MCF 10A (cell line): ENCODE results near the gene PHACTR3. TPM values are rescaled to one million over a fixed set of nuclear protein-coding genes. Genes with fewer than 3 reads are reported as not detected.

ENCODE experiments used
- BruUV-seq: library from RNA; stranded (reverse); fragments of 400-500 nt; replicated peaks from 2 replicates; lab custom pipeline; 2021; lab: Mats Ljungman, UMichigan
- CTCF ChIA-PET: fragments of 300-600 bp; sonication (Branson Sonifier 250); formaldehyde crosslinking; extraction: SDS; loops from one replicate; lab custom pipeline; 2021; ENCODE audit warnings: antibody characterized with exemption, inconsistent platforms; lab: Yijun Ruan, JAX
- POLR2A ChIA-PET: fragments of 300-600, 350-650 bp; sonication (Branson Sonifier 250); formaldehyde crosslinking; extraction: SDS; loops from one replicate; lab custom pipeline; 2020; ENCODE audit warnings: antibody characterized with exemption, inconsistent platforms; lab: Yijun Ruan, JAX
- DNase-seq: peaks from one replicate; pipeline ENCODE4 v3.0.0-alpha.2; 2018; ENCODE audit not compliant: unreplicated experiment
- H3K27ac Mint-ChIP-seq: one replicate; pipeline ENCODE4 v1.8.0; 2022; ENCODE audit warnings: mild to moderate bottlenecking, low read depth, mixed read lengths; ENCODE audit not compliant: unreplicated experiment
- H3K27me3 Mint-ChIP-seq: one replicate; pipeline ENCODE4 v1.8.0; 2022; ENCODE audit warnings: mixed read lengths; ENCODE audit not compliant: insufficient read depth, unreplicated experiment
- H3K36me3 Mint-ChIP-seq: one replicate; pipeline ENCODE4 v1.8.0; 2022; ENCODE audit warnings: mild to moderate bottlenecking, moderate library complexity, mixed read lengths; ENCODE audit not compliant: insufficient read depth, unreplicated experiment
- H3K4me1 Mint-ChIP-seq: one replicate; pipeline ENCODE4 v1.8.0; 2022; ENCODE audit warnings: mixed read lengths; ENCODE audit not compliant: insufficient read depth, unreplicated experiment
- H3K4me3 Mint-ChIP-seq: one replicate; pipeline ENCODE4 v1.8.0; 2022; ENCODE audit warnings: mild to moderate bottlenecking, moderate library complexity, mixed read lengths; ENCODE audit not compliant: unreplicated experiment
- H3K9me3 Mint-ChIP-seq: one replicate; pipeline ENCODE4 v1.8.0; 2022; ENCODE audit warnings: mixed read lengths; ENCODE audit not compliant: unreplicated experiment
- intact Hi-C: fragments of 100-400 bp; cut with micrococcal nuclease; formaldehyde crosslinking; loops from 2 replicates; pipeline ENCODE4 v1.14.1; 2022
- total RNA-seq: library from RNA; stranded (reverse); gene quantifications from 2 replicates; pipeline ENCODE4 v1.2.3, GENCODE V29; 2022
- TF ChIP-seq, protein P1 (sequence below): fragments of 200-600 bp; IDR thresholded peaks from one replicate; pipeline ENCODE4 v1.8.0; 2022; ENCODE audit warnings: antibody characterized with exemption, mild to moderate bottlenecking; ENCODE audit not compliant: unreplicated experiment

PHACTR3 gene
- total RNA-seq, 1 experiment from 2014 or later, result 22.8 TPM

DNA sequence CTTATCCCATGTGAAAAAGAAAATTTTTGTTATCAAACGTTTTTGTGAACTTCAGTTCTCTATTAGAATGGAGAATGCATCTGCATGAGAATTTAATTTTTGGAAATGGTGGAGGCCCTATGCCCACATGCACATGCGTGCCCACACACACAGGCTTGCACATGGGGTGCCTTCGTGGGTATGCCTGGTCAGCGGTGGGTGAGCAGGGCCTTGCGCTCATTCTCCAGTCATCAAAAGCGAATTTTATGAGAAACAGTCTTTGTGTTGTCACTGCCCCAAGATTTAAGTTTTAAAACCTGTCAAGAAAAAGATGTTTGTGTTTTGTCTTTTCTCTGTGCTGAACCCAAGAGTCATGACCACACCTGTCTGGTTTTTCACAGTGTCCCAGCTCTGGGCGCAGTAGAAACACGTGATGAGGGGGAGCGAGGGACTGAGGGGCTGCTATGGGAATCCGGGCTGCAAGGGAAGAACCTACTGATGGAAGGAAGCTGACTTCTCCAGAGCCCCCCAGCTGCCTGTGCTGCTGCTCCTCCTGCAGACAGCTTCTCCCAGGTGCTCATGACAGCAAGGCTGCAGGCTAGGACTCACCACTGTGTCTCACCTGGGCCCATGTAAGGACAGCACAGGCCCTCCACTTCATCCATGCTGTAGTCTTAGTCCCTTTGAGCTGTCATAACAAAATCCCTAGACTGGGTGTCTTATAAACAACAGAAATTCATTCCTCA is 175.5 kb downstream of the PHACTR3 start:
- Mint-ChIP-seq H3K27me3 (peaks cover 18% of the 10 kb centered on the region), H3K4me3 (no peak overlapping the region), H3K4me1 (no peaks in the 10 kb centered on the region), H3K36me3 (no peaks in the 10 kb centered on the region), H3K27ac (no peak overlapping the region), H3K9me3 (no peaks in the 10 kb centered on the region)
- CTCF ChIA-PET, result interaction anchor here (0.6 to 14.6 kb wide), 7 partner anchors 9 to 182 kb away, joined by 3 to 929 read pairs (median 47); partner anchors contain the start of gene SYCP2
- POLR2A ChIA-PET, result interaction anchor here (1.8 to 1.9 kb wide), 2 partner anchors 67 to 70 kb away, joined by 4 to 8 read pairs; no protein-coding TSS in a partner anchor
- intact Hi-C loops, result loop anchor here (5.0 kb wide), 1 partner anchor 157 kb away; no protein-coding TSS in a partner anchor
- TF ChIP-seq, protein P1, sequence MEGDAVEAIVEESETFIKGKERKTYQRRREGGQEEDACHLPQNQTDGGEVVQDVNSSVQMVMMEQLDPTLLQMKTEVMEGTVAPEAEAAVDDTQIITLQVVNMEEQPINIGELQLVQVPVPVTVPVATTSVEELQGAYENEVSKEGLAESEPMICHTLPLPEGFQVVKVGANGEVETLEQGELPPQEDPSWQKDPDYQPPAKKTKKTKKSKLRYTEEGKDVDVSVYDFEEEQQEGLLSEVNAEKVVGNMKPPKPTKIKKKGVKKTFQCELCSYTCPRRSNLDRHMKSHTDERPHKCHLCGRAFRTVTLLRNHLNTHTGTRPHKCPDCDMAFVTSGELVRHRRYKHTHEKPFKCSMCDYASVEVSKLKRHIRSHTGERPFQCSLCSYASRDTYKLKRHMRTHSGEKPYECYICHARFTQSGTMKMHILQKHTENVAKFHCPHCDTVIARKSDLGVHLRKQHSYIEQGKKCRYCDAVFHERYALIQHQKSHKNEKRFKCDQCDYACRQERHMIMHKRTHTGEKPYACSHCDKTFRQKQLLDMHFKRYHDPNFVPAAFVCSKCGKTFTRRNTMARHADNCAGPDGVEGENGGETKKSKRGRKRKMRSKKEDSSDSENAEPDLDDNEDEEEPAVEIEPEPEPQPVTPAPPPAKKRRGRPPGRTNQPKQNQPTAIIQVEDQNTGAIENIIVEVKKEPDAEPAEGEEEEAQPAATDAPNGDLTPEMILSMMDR, result no peak
- no TSS peak for BruUV-seq
- DNase-seq, result no peak

DNA sequence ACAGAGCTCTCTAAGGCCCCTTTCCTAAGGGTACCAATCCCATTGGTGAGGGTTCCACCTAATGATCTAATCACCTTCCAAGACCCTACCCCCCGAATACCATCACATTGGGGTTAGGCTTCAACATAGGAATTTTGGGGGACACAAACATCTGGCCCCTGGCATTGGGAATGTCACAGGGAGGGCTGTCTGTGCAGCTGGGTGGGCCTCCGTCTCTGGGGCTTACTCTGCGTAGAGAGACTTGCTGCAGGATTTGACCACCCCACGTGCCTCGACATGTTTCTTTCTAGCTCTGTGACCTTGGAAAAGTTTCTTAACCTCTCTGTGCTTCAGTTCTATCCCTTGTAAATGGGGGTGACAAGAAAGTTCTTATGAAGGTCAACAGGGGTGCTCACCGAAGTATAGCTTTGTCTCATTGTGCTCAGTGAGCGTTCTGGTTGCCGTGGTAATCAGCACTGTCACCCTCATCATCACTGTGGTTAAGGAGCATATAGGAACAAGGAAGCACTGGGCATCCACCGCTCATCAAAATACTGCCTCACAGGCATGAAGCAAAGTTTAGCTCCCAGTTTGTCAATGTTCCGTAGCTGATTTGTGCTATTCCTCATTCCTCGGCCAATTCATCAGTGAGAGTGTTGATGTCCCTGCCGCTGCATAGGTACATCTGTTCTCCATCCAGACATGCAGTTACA is 176.3 kb downstream of the PHACTR3 start:
- DNase-seq, result no peak
- Mint-ChIP-seq H3K27ac (no peak overlapping the region), H3K36me3 (no peaks in the 10 kb centered on the region), H3K9me3 (no peaks in the 10 kb centered on the region), H3K4me1 (peaks cover 6% of the 10 kb centered on the region), H3K27me3 (peaks cover 13% of the 10 kb centered on the region), H3K4me3 (no peak overlapping the region)
- ChIA-PET CTCF (interaction anchor here (0.5 to 14.6 kb wide), 12 partner anchors 10 to 1302 kb away, joined by 3 to 929 read pairs (median 16); partner anchors contain the start of gene SYCP2), POLR2A (interaction anchor here (1.8 to 1.9 kb wide), 2 partner anchors 66 to 69 kb away, joined by 4 to 8 read pairs; no protein-coding TSS in a partner anchor)
- TF ChIP-seq, protein P1, result no peak
- intact Hi-C loops, result loop anchor here (5.0 kb wide), 1 partner anchor 157 kb away; no protein-coding TSS in a partner anchor
- no TSS peak for BruUV-seq

DNA sequence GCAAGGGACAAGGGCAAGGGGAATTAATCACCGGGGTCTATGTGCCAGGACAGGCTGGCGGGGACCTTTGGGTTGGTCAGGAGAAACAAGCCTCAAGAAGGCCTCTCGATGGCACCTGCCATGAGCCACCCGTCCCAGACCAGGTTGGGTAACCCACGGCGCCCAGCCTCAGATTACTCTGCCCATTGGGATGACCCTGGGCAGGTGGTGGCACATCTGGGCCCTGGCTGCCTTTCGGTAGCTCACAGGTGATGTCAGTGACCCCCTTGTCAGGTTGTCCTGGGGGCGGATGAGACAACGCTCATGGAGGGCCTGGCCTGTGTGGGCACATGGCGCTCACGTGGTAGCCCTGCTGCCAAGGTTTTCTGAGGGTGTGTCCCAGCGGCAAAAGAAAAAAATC is 176.9 kb downstream of the PHACTR3 start:
- intact Hi-C loops, result loop anchor here (5.0 kb wide), 1 partner anchor 156 kb away; no protein-coding TSS in a partner anchor
- no TSS peak for BruUV-seq
- Mint-ChIP-seq H3K4me3 (no peak overlapping the region), H3K27ac (no peak overlapping the region), H3K4me1 (peaks cover 6% of the 10 kb centered on the region), H3K36me3 (no peaks in the 10 kb centered on the region), H3K27me3 (peaks cover 13% of the 10 kb centered on the region), H3K9me3 (no peaks in the 10 kb centered on the region)
- DNase-seq, result no peak
- TF ChIP-seq, protein P1, result no peak
- ChIA-PET CTCF (interaction anchor here (0.5 to 14.6 kb wide), 16 partner anchors 11 to 1302 kb away, joined by 3 to 929 read pairs (median 16); partner anchors contain the start of gene SYCP2), POLR2A (interaction anchor here (1.8 to 1.9 kb wide), 2 partner anchors 66 to 69 kb away, joined by 4 to 8 read pairs; no protein-coding TSS in a partner anchor)
